Cardiac septum (tissue), 1 donor: ENCODE measurements around the gene TBX15. TPM values are rescaled to one million over a fixed set of nuclear protein-coding genes. Genes with fewer than 3 reads are reported as not detected.

ENCODE experiments used
- DNase-seq: peaks from one replicate; pipeline ENCODE4 v3.0.0-alpha.2; 2020; ENCODE audit warnings: low spot score
- intact Hi-C: fragments of 100-400 bp; cut with DNase I; formaldehyde crosslinking; loops from one replicate; pipeline ENCODE4 v1.14.0; 2022
- total RNA-seq: library from RNA; stranded (reverse); fragmentation: NEBNext Ultra II Directional; extraction: Animal tissue kit (Norgen Biotek cat#: 25700); gene quantifications from one replicate; pipeline ENCODE4 v1.2.1, GENCODE V29; 2021
- donor health status: DM: no; HTN: no; CAD: no.

Gene TBX15
- total RNA-seq, 1 donor from 2014 or later = 1.1 TPM

- intact Hi-C loops = no loop called here
- no peak for DNase-seq
Observed at GRCh38 chr1:118861216-118861615, 126.9 kb downstream of the TBX15 start.

DNA sequence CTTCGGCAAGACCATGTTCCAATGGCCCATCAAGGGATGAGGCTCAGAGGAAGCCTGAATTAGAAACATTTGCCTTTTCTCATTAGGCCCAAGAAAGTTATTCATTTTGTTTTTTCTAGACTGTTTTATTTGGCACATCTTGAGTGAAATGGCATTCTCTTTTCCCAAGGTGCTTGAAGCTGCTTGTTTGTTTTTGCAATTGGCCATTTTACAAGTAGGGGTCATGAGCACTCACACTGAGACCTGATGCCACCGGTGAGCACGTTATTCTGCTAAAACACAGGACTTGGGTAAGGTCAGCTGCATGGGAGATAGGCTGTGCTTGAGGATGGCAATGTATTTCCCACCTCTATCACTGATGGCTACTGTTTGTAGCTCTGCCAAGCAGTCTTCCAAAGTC, 128.1 kb downstream of the TBX15 start:
- no peak for DNase-seq
- intact Hi-C loops = no loop called here

- DNase-seq = no peak
- intact Hi-C loops = no loop called here
Observed at GRCh38 chr1:118846443-118846842, 141.7 kb downstream of the TBX15 start.

GRCh38 chr1:118842452-118843201, 145.5 kb downstream of the TBX15 start:
- intact Hi-C loops = no loop called here
- DNase-seq = no peak

DNA sequence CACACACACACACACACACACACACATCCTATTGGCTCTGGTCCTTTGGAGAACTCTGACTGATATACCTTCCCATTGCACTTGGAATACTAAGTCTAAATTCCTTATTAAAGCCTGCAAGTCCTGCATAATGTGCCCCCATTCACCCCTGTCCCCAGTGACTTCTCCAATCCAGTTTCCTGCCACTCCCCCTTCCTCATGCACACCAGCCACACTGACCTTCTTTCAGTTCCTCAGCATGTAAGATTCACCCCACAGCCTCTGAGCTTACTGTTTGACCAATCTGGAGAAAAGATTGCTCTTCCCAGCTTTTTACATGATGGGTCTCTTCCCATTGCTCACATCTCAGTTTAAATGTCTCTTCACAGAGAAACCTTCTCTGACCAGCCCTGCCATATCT, 146.6 kb downstream of the TBX15 start:
- DNase-seq = no peak
- intact Hi-C loops = no loop called here

Other genes with a start within 250 kb of the TBX15 start
- gene WARS2, start 152.3 kb upstream of the TBX15 start, total RNA-seq = 10.7 TPM